AG08396 (cell line): ENCODE data around the gene TMEM9B.
"Not testable (repeated sequence)": the region's sequence is repeated elsewhere in the genome, so short reads cannot be mapped to it uniquely, and the experiment has no call there.

Experiments used
- DNase-seq: peaks from one replicate; pipeline ENCODE4 v3.0.0; 2012; ENCODE audit warnings: low spot score, mixed read lengths

TMEM9B gene

GRCh38 chr11:8971924-8972316 lies 7.7 kb upstream of the TMEM9B start:
- DNase-seq = no peak

DNA sequence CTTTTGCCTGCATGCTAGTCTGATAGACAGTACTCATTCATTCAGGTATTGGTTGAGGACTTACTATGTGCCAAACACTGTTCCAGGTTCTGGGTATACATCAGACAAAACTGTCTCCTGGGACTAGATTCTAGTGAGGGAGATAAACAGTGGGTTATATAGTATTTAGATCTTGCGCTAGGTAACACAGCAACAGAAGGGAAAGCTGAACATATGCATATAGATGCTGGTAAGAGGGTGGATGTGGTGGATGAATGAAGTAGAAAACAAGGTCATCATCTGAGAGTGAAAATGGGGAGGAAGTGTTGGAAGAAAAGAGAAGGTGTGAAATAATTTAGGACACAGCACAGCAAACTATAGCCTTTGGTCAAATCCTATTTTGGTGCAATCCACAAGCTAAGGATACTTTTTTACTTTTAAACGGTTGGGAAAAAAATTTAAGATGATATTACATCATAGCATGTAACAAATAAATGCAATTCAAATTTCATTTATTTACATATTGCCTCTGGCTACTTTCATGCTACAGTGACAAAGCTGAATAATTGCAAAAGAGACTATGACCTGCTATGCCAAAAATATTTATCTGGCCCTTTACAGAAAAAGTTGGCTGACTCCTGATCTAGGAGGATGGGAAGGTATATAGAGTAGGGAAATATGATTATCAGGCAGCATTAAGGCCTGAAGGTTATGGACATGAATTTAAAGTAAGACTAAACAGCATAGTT lies 7.1 kb upstream of the TMEM9B start:
- DNase-seq = no peak

- DNase-seq = no peak
Observed at GRCh38 chr11:8967184-8967583, 2.9 kb upstream of the TMEM9B start.

GRCh38 chr11:8963569-8964323 lies 496 bp downstream of the TMEM9B start:
- DNase-seq = peak; percentile 80

DNA sequence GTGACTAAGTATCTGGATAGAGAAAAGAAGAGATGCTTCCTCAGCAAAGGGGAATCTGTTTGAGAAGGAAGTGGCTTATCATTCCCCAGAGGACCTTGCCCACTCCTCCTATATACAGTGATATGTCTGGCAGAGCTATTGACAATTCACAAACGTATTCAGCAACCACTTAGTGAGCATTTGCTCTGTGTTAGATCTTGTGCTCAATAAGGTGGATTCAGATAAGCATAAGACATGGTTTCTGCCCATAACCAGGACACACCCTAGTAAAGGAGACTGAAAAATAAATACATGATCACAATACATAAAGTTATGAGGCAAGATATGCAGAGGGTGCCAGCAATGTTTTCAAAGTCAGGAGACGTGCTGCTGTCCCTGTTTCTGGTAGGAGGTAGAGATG lies 1.4 kb downstream of the TMEM9B start:
- DNase-seq = no peak

GRCh38 chr11:8961401-8961800 lies 2.8 kb downstream of the TMEM9B start:
- DNase-seq = no peak

DNA sequence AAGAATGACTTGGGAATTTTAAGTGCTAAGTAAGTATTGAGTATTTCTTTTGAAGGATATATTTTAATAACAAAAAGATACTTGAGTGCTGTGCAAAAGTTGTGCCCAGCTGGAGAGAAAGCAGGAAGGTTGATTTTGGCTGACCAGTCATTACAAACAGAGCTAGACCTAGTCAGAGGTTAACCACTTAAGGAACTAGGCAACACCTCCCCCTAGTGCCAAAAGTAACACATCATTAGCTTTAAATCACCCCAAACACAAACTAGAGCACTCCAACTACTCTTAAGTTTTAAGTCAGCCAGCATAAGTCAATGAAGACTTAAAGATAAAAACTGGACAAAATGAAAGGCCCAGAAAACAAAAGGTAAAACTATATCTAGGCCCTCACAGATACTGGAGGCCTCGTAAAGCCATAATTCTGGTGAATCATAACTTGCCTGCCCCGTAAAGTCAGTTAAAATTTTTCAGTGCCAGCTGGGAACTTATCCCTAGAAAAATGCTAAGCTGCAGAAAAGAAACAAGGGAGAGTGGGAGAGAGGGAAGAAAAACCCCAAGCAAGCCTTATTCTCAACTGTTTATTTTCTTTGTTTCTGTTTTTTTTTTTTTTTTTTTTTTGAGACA lies 4.6 kb downstream of the TMEM9B start:
- DNase-seq = peak; percentile 78

DNA sequence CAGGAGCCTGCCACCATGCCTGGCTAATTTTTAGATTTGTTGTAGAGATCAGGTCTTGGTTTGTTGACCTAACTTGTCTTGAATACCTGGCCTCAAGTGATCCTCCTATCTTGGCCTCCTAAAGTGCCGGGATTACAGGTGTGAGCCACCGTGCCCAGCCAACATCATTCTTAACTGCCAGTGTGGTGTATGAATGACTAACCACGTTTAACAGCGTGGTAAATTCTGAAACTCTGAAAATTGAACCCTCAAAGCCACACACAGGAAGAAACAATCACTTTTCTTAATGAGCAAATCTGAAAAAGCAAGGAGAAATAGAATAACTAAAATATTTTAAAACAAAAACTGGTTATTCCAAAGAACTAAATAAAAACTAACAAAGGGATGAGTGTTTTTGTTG lies 7.4 kb downstream of the TMEM9B start:
- DNase-seq = no peak

GRCh38 chr11:8948886-8949285 lies 15.4 kb downstream of the TMEM9B start:
- no peak for DNase-seq

DNA sequence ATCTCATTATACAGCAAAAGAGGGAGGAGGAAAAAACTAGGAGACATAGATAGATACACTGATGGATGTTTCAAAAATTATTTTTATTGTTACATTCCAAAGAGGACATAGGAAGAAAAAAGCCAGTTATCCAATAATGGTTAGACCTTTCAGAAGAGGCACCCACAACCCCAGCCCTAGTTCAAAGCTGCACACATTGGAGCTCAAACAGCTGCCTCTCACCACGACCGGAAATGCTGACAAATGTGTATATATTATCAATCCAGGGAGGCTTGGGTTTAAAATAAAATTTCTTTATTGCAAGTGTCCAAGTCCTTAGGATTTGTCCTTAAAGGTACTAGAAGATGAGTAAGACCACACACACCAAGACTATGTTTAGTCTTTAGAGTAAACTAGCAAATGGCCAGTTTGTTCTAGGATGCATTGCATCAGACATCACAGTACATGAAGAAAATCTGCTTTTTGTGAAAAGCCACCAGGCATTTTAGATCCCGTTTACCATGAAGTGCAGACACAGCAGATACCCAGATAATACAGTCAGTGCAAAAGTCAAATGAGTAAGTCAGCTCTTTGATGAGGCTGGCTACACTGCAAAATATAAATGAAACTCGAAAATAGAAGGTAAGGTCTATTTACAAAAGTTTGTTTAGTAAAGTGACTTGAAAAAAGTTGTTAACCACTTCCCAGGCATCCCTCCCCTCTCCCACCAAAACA lies 16.9 kb downstream of the TMEM9B start:
- no peak for DNase-seq

GRCh38 chr11:8942518-8943066 lies 21.6 kb downstream of the TMEM9B start, which contains the start of gene ASCL3:
TSS of gene ASCL3 (minus strand) at chr11:8943016. CDS start at chr11:8938161, 4,855 bp downstream.
- no peak for DNase-seq

DNA sequence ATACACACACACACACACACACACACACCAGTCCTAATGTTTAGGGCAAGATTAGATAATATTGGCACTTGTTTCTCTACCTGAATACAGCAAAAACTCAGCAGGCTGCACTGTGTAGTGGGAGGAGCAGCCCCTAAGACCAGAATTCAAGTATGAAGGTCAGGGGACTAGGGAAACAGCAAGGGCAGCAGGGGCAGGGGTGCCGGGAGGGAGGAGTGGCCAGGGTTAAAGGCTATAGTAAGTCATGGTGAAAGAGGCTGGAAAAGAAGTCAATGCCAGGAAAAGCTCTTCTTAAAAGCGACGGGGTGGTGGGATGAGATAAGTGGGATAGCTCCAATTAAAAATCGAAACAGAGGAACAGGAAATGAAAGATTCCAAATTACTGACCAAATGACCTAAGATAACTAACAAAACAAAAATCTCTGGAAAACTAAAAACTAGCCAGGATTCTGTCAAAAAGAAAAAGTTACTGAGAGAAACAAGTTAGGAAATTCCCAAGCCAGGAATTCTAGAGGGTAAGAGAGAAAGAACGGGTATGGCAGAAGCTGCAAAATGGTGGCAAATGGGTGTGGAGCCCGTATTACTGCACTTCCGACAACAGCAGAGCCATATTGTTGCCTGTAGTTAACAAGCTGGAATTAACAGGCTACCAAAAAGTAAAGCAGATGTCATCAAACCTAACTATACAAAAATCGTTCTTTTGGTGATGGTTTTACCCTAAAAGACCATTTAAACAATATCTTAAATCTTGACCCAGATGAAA lies 22.7 kb downstream of the TMEM9B start:
- no peak for DNase-seq

DNA sequence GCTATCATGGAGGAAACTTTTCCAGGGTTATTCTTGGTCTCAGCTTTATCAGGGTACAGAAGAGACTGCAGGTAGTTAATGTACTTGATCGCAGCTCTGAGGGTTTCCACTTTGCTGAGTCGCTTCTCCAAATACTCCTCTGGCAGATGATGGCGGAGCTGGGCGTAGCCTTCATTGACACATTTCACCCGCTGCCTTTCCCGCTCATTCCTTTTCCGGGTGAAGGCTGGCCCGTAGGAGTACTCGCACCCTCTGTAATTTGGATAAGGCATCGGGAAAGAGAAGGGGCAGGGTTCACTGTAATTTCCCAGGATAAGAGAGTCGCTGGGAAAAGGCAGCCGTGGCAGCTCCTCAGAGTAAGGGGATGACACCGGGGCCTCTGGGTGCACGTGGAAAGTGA lies 26.6 kb downstream of the TMEM9B start:
- DNase-seq = no peak

GRCh38 chr11:8937159-8937558 lies 27.1 kb downstream of the TMEM9B start:
- DNase-seq = no peak

GRCh38 chr11:8935789-8936188 lies 28.5 kb downstream of the TMEM9B start:
- DNase-seq = not testable (repeated sequence)

DNA sequence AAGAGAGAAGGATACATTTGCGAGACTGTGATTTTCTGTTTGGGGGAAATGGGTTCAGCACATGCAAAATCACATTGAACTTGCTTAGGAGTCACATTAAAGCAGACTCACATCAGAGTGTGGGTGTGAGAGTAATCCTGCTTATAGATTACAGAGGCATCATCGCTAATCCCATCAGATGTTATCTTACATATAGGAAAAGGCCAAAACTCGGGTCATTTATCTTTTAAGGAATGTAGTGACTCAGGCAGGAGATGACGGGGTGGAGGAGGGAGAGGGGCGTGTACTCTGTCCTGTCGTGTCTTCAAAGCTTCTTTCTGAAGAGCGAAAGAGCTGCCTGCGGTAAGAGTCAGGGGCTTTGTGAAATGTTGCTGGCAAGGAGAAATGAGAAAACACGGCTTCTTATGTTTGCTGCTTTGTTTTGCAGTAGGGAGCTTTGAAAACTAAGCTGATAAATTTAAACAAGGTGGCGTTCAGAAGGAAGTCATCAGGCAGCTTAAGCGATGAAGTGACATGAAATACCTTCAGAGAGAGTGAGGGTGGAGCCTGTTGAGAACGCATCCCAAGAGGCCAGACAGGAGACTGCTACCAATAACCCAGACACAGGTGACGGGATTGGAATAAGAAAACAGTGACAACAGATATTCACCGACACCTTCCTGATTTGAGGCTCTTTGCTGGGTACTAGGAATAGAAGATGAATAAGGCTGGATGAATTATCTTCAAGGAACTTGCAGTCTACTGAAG lies 29.3 kb downstream of the TMEM9B start:
- peak; percentile 55 for DNase-seq

DNA sequence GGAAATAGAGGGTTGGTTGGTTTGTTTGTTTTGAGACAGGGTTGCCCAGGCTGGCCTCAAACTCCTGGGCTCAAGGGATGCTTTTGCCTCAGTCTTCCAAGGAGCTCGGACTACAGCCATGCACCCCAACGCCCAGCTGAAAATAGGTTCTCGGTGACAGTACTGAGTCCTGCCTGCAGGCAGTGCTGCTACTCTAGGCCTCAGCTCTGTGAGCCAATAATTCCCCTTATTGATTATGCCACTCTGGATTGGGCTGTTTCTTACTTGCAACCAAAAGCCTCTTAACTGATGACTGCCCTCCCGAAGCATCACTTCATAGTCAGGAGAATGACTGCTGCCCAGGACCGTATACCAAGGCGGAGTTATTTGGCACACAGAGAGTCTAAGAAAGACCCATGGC lies 30.3 kb downstream of the TMEM9B start:
- DNase-seq = no peak

DNA sequence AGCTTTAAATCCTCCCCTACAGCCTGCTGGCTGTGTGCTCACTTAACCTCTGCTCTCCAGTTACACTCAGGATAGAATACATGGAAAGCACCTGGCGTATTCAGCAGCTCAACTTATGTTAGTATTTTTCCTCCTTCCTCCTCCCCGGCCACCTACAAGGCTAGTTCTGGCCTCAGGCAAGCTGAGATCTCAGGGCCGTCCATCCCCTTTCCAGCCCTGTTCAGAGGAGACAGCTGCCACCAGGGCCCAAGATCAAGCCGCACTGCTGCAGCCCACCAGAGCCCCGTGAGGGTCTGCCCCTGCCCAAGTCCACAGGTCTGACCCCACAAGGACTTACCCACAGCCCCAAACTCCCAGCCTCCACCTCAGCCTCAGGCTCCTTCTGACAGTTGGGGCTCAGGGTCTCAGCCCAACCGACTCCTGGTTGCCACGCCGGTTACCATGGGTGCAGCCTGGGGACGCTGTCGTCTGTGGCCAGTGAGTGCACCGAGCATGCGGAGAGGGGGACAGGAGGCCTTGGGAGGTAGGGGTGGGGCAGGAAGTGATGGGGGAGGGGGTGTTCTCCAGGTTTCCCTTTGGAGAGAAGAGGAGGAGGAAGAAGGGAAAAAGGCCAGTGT lies 31.6 kb downstream of the TMEM9B start, which contains the start of gene C11orf16:
TSS of gene C11orf16 (minus strand) at position 384 of the 617 bp plus-strand sequence. CDS start 639 bp downstream, outside the sequence.
- DNase-seq = no peak

GRCh38 chr11:8930456-8931175 lies 33.6 kb downstream of the TMEM9B start:
- DNase-seq = no peak
